GM21723 (cell line): ENCODE data around the gene BRINP1.

Experiments
- ATAC-seq: cut with Tn5 transposase; IDR thresholded peaks from one replicate; pipeline ENCODE4 v1.9.1; 2021; ENCODE audit warnings: mild to moderate bottlenecking, moderate library complexity; ENCODE audit not compliant: unreplicated experiment

Gene BRINP1

DNA sequence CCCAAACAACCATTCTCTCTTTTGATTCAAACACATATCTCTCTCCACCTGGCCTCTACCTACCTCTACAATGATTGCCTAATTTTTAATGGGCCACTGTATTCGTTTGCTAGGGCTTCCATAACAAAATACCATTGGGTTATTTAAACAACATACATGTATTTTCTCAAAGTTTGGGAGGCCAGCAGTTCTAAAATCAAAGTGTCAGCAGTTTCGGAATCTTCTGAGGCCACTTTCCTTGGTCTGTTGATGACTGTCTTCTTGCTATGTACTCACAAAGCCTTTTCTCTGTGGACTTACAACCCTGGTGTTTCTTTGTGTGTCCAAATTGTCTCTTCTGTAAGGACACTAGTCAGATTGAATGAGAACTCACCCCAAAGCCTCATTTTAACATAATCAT lies 214.7 kb downstream of the BRINP1 start:
- no peak for ATAC-seq

GRCh38 chr9:119153402-119153801 lies 215.8 kb downstream of the BRINP1 start:
- no peak for ATAC-seq

DNA sequence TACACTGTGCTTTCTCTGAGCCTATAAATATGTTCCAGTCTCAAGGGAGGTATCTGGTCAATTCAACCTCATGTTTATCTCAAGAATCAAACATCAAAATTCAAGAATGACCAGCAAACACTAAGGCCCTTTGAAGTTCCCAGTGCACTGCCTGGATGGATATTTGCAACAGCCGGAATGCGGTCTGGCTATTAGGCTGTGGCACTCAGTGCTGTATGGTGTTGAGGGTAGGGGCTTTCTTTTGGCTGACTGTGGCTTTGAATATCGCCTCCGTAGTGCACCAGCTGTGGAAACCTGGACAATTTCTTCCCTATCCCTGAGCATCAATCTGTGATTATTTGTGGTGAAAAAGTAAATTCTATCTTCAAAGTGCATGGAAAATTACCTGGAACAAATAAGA lies 220.4 kb downstream of the BRINP1 start:
- ATAC-seq, result no peak

DNA sequence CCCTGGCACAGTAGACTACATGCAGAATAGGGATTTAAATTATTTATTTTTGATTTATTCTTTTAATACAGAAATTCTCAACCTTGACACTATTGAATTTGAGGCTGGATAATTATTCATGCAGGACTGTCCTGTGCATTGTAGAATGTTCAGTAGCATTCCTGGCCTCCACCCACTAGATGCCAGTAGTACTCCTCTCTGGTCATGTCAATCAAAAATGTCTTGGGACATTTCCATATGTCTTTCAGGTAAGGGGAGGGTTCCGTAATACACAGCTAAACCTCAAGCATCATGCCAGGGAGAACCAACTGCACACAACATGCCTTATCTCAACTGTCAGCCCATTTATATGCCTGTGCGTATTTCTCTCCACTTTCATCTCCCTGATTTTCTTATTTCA lies 231.8 kb downstream of the BRINP1 start:
- no peak for ATAC-seq

- no peak for ATAC-seq
Observed at GRCh38 chr9:119126040-119126439, 243.2 kb downstream of the BRINP1 start.

DNA sequence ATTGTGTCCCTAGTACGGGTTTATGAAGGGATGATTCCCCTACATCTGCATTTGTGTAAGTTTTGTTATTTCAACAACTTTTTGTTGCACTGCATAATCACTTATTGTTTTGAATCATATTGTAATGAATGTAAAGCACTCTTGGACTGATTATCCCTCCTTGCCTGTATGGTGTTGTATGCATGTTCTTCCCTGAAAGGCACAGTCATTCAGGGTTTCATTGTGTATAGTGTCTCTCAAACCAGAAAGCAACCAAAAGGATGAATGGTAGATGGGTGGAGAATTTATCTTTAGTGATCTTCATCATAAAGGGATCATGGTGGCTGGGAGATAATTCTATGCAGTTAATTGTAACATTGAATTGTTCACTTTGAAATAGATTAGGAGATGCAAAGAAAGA lies 247.3 kb downstream of the BRINP1 start:
- ATAC-seq, result no peak

- ATAC-seq, result no peak
Observed at GRCh38 chr9:119117409-119117808, 251.8 kb downstream of the BRINP1 start.
